Measurements from ENCODE around the gene PTPN22.

- TF ChIP-seq, protein P1, sequence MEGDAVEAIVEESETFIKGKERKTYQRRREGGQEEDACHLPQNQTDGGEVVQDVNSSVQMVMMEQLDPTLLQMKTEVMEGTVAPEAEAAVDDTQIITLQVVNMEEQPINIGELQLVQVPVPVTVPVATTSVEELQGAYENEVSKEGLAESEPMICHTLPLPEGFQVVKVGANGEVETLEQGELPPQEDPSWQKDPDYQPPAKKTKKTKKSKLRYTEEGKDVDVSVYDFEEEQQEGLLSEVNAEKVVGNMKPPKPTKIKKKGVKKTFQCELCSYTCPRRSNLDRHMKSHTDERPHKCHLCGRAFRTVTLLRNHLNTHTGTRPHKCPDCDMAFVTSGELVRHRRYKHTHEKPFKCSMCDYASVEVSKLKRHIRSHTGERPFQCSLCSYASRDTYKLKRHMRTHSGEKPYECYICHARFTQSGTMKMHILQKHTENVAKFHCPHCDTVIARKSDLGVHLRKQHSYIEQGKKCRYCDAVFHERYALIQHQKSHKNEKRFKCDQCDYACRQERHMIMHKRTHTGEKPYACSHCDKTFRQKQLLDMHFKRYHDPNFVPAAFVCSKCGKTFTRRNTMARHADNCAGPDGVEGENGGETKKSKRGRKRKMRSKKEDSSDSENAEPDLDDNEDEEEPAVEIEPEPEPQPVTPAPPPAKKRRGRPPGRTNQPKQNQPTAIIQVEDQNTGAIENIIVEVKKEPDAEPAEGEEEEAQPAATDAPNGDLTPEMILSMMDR (IDR thresholded peaks at IDR 0.05; ENCODE audit: poor library complexity) = no peak
- TF ChIP-seq EZH2phosphoT487 (IDR thresholded peaks at IDR 0.05; ENCODE audit: low read depth, severe bottlenecking, unreplicated experiment) = no peak
Observed at GRCh38 chr1:113782406-113782805, 89.1 kb downstream of the PTPN22 start.
